Left lobe of liver (tissue), 2 donors: ENCODE results near the gene LCAT. TPM values are rescaled to one million over a fixed set of nuclear protein-coding genes. Genes with fewer than 3 reads are reported as not detected.
"Not testable (repeated sequence)": the region's sequence is repeated elsewhere in the genome, so short reads cannot be mapped to it uniquely, and the experiment has no call there.

Experiments
- ATAC-seq: fragments of 200-7000 bp; cut with Tn5 transposase; one replicate; pipeline ENCODE4 v1.9.1; 2020; ENCODE audit warnings: mild to moderate bottlenecking, moderate library complexity
- DNase-seq: peaks from one replicate; pipeline ENCODE4 v3.0.0-alpha.2; 2020; ENCODE audit warnings: low spot score
- total RNA-seq: library from RNA; stranded (reverse); gene quantifications from one replicate; pipeline ENCODE4 v1.2.1, GENCODE V29; 2021
- donor health status: DM: no; HTN: no; CAD: no; lungs with moderate emphysema.
- donor health status: DM: no; HTN: yes; CAD: no.

The LCAT gene, protein sequence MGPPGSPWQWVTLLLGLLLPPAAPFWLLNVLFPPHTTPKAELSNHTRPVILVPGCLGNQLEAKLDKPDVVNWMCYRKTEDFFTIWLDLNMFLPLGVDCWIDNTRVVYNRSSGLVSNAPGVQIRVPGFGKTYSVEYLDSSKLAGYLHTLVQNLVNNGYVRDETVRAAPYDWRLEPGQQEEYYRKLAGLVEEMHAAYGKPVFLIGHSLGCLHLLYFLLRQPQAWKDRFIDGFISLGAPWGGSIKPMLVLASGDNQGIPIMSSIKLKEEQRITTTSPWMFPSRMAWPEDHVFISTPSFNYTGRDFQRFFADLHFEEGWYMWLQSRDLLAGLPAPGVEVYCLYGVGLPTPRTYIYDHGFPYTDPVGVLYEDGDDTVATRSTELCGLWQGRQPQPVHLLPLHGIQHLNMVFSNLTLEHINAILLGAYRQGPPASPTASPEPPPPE
- 172 TPM for total RNA-seq

DNA sequence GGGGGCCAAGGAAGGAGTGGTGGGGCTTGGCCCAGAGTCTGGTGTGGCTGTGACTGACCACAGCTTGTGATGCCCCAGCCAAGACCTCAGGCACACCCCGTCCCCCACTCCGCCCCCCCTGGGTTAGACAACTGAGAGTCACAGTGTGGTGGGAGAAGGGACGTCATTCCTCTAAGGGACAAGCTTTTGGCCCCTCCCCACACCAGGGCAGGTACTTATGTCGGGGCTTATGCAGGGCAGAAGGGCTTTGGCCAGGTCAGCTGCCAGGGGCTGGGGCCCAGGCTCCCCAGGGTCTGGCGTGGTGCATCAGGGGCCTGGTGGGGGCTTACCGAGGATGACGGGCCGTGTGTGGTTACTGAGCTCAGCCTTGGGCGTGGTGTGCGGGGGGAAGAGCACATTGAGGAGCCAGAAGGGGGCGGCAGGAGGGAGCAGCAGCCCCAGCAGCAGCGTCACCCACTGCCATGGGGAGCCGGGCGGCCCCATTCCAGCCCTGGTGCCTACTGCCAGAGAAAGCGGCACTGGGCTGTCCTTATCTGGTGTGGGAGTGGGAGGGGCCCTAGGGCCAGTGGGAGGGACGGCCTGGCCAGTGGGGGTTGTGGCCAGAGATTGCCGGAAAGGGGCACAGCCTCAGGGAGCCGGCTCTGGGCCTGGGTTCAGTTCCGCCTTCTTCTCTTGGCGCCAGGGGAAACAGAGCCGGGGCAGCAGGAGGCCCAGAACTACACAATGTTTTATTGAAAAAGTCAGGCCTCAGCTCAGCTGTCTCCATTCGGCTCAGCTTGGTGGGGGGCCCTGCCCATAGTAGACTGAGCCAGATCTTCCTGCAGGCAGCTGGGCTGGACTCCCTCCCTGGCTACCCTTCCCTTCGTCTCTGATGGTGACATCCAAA is at the start of gene LCAT:
Gene LCAT (minus strand): TSS at position 502 of the 886 bp plus-strand sequence. CDS start 19 bp downstream, at position 483.
- peak; percentile 93 for DNase-seq
- peak; percentile 76 for ATAC-seq

DNA sequence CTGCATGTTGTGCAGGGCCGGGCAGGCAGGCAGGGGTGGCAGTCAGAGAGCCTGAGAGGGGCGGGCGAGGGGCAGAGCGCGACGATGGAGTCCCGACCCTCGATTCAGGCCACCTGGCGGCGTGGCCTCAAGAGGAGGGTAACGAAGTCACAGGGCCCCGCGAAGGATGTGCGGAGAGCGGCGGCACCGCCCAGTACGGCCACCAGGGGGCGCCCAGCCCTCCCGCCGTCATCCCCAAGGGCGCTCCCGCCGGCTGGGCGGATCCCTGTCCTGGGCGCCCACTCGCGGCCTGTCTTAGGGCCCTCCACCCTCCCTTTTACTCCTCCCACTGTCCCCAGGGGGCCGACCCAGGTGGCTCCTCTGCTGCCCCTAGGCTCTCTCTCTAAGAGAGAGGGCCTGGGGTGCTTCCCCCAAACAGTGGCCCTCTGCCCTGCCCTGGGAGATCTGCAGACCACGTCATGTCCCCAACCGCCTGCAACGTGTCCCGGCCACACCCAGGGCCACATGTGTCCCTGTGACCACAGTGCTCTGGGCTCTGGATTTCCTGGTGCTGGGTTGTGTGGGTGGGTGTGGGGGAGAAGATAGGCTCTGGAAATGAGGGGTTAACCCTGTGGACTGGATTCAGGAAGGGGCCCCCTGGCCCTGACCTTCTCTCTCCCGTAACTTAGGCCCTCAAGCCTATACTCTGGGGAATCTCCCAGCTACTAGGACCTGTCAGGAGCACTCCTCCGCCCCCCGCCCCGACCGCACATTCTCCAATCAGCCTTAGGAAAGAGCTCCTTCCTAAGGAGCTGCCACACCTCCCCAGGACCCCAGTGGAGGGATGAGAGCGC is 49.5 kb upstream of the LCAT start:
- ATAC-seq, result peak; percentile 97

DNA sequence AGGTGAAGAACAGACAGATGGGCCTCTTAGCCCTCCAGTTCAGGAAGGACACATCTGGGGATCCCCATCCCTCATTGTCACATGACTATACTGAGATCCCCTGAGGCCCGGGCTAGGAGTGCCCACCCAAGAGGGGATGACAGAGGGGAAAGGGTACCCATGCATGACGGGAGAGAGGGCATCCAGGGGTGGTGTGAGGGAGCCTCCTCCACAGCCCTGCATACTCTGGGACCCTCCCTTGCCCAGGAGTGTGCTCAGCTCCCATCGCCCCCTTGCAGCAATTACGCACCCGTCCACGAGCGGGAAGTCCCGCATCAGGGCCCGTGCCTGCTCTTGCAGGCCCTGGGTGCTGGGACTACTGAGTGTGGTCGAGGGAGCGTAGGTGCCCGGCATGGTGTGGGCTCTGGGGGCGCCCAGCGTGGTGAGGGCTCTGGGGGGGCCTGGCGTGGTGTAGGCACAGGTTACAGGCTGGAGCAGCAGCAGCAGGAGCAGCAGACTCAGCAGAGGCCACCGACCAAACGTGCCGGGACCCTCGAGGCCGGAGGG is 48.8 kb upstream of the LCAT start:
- ATAC-seq, result no peak
- DNase-seq, result no peak

More for the DNA sequence above, 49.5 kb upstream of the LCAT start:
- DNase-seq, result peak; percentile 80

DNA sequence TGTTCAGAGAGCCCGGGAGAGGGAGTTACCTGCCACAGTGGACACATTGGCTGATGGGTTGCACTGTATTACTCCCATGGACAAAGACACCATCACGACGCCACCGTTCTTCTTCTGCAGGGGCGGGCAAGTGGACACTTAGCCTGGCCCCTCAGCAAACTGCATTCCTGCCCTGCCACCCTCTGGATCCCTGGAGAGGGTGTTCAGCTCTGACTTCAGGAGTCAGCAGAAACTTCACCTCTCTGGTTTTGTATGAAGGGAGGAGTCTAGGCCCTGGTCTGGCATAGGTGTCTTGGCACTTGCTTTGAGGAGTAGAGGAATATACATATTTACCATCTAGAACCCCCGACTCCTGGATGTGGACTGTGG is 46.1 kb upstream of the LCAT start:
- no peak for ATAC-seq
- no peak for DNase-seq

DNA sequence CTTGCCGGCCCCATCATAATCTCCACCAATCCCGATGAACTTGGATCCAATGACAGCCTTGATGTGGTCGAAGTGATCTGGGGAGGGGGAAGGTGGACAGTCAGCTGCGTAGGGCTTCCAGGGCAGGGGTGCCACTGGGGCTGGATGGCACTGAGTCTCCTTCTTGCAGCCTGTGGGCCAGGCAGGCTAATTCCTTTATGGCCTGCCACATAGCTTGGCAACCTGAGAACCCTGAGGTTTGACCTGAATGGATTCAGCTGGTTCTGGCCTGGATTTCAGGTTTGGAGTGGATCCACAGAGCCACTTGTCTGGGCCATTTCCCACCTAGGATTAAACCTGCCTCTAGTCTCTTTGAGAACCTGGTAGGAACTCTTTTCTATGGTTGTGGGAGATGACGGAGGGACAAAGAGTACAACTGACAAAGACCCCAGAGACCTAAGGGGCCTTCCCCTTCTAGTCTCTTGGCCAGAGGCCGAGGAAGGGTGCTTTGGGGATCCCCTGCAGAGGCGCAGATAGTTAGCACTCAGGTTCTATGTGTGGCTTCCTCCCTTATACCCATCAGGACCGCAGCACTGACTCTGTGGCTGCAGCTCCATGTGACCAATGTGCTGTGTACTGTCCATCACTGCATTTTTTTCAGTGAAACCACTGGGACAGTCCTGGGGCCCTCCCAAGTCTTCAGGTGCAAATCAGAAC is 45.5 kb upstream of the LCAT start:
- ATAC-seq (no peak), DNase-seq (no peak)

DNA sequence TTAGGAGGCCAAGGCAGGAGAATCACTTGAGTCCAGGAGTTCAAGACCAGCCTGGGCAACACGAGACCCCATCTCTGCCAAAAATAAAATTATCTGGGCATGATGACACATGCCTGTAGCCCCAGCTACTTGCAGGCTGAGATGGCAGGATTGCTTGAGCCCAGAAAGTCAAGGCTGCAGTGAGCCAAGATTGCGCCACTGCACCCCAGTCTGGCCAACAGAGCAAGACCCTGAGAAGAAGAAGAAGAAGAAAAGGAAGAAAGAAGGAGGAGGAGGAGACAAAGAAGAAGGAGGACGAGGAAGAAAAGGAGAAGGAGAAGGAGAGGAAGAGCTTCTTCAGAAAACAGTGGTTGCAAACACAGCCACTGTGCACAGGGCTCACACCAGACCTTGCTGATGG is 44.8 kb upstream of the LCAT start:
- ATAC-seq, result no peak
- no peak for DNase-seq

DNA sequence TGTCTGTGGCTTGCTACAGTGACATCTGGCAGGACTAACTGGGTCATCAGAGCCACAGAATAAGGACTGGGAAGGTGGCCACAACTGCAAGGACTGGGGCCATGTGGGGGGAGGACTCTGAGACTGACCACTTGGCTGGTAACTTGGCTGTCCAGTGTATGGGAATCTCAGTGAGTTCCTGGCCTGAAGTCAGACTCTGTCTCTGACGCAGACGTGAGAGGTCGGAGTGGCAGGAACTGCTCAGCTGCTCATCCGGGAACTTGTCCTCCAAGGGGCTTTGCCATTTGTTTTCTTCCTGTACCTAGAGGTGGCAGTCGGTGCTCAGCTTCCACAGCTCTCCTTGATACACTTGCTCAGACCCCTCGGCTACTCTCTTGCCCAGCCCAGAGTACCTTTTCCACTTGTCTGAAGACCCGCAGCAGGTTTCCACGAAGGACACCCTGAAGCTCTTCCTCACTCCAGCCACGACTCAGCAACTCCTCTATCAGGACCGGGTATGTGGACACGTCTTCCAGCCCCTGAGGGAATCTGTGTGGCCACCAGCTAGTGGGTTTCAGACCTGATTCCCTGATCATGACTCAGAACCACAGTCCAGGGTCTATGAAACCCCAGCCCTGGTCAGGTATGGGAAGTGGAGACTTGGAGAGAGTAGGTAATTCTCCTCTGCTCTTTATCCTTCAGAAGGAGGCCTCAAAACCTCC is 43.7 kb upstream of the LCAT start:
- ATAC-seq (peak; percentile 55), DNase-seq (no peak)

DNA sequence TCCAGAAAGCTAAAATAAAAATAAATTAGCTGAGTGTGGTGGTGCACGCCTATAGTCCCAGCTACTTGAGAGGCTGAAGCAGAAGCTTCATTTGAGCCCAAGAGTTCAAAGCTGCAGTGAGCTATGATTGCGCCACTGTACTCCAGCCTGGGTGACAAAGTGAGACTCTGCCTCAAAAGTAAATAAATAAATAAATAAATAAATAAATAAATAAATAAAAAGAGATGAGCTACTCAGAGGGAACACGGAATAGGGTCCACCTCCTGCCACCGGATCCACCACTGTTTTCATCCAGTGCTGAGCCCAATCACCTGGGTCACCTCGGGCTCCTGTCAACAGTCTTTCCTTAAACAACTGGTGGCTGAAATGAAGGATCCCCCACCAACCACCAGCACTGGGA is 43.0 kb upstream of the LCAT start:
- ATAC-seq, result no peak

DNA sequence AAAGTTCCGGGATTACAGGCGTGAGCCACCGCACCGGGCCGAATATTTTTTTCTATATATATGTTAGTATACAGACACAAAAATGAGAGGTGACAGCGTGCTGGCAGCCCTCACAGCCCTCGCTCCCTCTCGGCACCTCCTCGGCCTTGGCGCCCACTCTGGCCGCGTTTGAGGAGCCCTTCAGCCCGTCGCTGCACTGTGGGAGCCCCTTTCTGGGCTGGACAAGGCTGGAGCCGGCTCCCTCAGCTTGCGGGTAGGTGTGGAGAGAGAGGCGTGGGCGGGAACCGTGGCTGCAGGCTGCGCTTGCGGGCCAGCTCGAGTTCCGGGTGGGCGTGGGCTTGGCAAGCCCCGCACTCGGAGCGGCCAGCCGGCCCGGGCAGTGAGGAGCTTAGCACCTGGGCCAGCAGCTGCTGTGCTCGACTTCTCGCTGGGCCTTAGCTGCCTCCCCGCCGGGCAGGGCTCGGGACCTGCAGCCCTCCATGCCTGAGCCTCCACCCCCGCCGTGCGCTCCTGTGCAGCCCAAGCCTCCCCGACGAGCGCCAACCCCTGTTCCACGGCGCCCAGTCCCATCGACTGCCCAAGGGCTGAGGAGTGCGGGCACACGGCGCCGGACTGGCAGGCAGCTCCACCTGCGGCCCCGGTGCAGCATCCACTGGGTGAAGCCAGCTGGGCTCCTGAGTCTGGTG is 38.2 kb upstream of the LCAT start:
- no peak for DNase-seq
- no peak for ATAC-seq

More for the DNA sequence above, 43.0 kb upstream of the LCAT start:
- DNase-seq, result no peak

DNA sequence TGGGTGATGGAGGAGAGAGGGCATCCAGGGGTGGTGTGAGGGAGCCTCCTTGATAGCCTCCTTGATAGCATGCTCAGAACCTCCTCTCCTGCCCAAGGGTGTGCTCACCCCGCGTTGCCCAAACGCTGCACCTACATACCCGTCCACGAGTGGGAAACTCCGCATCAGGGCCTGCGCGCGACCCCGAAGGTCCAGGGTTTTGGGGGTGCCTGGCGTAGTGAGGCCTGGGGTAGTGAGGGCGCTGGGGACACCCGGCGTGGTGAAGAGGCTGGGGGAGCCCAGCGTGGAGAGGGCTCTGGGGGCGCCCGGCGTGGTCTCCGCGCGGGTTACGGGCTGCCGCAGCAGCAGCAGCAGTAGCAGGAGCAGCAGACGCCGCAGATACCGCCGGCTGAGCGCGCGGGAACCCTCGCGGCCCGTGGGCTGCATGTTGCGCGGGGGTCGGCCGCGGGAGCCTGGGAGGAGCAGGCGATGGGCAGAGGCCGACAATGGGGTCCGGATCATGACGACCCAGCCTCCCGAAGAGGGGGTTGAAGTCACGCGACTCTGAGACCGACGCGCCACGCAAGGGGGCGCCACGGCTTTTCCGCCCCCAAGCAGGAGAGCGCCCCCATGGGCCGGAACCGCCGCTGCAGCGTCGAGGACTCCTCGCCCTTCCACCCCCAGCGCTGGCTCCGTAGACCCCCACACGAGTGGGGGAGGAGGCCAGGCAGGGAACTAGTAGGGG is 36.2 kb upstream of the LCAT start, which contains the start of gene DPEP3:
Gene DPEP3 (minus strand): TSS at position 545 of the 724 bp plus-strand sequence. CDS start 119 bp downstream, at position 426.
- ATAC-seq (no peak), DNase-seq (no peak)

DNA sequence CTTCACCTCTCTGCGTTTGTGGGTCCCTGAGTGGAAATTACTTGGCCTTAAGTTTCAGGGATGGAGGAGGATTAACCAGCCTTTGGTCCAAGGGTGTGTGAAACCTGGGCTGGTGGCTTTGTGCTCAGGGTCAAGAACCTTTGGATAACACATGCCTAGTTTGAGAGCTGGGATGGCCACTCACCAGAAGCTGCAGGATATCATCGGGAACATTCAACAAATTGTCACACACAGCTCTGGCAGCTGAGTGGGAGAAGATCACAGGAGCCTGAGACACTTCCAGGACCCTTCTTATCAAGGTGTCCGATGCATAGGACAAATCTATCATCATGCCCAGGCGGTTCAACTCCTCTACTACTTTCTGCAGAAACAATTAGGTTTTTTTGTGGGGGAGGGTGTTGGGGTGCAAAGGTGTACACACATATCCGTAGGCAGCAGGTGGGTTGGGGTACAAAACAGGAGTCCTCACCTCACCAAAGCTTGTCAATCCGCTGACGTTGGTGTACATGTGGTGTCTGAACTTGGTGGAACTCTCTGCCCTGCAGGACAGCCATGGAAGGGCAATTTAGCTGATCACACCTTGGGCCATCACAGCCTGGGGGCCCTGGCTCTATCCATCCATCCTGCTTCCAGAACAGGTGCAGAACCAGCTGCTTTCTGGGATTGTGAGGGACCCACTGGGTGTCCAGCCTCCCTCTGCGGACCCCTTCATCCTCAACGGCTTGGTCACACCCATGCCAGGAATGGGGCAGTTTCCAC is 33.7 kb upstream of the LCAT start:
- no peak for DNase-seq
- ATAC-seq, result no peak

DNA sequence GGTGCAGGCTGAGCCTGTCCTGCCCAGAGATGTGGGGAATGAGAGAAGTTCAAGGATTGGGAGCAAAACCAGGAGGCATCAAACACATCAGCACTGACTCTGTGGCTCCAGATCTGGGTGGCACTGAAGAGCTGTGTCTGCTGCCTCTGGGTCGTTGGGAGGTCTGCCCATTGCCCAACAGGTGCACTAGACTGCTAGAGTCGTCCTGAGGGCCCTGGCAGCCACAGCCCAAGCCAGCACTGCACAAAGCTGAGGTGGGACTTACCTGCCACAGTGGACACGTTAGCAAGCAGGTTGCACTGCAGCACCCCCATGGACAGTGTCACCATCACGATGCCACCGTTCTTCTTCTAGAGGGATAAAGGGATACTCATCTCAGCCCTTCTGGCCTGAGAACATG is 33.1 kb upstream of the LCAT start:
- DNase-seq, result no peak
- ATAC-seq, result no peak

DNA sequence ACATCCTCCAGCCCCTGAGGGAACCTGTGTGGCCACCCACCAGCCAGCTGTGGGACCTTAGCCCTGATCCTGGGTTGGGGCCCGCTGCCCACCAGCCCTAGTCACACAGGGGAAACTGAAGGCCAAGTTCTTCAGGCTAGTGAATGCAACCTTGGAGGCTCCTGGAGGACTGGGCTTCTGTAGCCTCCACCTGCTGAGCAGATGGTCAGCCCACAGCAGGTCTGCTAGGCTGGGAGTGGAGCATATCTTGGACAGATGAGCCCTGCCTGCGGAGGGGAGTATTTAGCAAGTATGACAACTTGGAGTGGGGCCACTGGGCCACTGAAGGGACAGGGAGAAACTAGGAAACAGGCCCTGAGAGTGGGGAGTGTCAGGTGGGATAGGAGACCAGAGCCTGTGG is 32.3 kb upstream of the LCAT start:
- DNase-seq (no peak), ATAC-seq (no peak)

DNA sequence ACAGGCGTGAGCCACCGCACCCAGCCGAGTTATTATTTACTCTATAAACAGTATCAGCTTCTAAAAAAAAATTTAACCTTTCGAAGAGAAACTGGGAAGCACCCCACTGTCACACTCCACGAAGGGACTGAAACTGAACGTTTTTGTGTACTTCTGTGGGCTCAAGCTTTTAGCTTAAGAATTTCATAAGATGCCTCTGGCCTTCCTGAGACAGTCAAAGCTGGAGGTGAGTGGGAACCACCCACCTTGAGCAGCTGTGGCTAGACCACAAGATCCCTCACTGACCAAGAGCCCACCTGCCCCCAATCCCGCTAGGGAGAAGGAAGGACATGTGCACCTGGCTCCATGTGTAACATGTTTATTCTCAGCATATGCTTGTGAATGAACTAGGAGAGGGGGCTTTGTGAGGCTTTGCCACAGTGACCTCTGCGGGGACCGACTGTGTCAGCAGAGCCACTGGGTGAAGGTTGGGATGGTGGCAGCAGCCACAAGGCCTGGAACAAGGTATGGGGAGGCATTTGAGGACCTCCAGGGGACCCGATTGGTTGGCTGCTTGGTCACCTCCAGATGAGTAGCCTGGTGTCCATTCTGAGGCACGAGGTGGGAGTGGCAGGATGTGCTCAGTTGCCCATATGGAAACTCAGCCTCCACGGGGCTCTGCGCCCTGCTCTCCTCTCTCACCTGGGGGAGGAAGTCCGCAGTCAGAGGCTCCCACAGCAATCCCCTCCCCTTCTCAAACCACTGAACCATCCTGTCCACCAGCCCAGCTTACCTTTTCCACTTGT is 31.6 kb upstream of the LCAT start:
- DNase-seq, result no peak
- ATAC-seq, result no peak

DNA sequence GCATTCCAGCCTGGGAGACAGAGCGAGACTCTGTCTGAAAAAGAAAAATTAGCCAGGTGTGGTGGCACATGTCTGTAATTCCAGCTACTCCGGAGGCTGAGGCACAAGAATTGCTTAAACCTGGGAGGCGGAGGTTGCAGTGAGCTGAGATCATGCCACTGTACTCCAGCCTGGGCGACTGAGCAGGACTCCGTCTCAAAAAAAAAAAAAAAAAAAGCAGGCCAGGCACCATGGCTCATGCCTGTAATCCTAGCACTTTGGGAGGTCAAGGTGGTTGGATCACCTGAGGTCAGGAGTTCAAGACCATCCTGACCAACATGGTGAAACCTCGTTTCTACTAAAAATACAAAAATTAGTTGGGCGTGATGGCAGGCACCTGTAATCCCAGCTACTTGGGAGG is 28.4 kb upstream of the LCAT start:
- DNase-seq, ATAC-seq: not testable (repeated sequence)

DNA sequence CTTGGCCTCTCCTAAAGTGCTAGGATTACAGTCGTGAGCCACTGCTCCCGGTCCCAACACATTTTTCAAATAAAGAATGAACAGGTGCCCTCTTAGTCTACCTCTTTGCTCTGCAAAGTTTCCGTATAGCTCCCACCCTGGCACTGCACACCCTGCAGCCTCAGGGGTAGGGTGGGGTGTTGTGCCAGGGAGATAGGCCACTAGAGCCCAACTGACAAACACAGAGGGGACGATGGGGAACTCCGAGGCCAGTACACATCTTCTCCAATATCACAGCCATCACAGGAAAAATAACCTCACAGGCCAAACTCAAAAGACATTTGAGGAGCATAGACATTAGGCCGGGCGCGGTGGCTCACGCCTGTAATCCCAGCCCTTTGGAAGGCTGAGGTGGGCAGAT is 27.2 kb upstream of the LCAT start:
- DNase-seq (no peak), ATAC-seq (no peak)
